ENCODE measurements around the gene SPRED2.

DNA sequence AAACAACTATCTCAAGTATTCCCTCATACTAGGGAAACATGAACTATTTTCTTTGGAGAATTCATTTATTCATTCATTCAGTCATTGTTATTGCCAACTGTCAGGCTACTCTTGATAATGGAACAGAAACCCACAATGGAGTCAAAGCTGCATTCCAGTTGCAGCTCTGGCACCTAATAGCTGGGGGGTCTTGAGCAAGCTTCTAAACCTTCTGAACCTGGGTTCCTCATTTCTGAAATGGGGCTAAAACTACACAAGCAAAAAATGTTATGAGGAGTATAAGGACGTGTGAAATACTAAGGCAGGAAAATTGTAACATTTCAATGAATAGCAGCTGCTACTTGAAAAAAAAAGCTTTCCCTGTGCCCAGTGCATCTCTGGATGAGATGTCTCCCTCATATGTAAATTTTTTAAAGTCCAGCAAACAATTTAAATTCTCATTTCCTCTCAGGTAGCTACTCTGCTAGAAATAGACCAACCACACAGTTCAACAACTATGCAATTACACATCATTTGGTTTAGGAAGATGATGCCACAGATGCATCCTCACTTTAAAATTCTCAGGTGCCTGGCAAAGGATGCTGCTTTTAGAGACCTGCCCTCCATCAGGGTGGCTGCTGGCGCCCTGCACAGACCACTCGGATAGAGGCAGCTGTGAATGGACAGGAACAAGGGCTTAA lies 38.5 kb downstream of the SPRED2 start:
- TF ChIP-seq POLR2A (IDR thresholded peaks at IDR 0.05) = no peak
- TF ChIP-seq, protein P1, sequence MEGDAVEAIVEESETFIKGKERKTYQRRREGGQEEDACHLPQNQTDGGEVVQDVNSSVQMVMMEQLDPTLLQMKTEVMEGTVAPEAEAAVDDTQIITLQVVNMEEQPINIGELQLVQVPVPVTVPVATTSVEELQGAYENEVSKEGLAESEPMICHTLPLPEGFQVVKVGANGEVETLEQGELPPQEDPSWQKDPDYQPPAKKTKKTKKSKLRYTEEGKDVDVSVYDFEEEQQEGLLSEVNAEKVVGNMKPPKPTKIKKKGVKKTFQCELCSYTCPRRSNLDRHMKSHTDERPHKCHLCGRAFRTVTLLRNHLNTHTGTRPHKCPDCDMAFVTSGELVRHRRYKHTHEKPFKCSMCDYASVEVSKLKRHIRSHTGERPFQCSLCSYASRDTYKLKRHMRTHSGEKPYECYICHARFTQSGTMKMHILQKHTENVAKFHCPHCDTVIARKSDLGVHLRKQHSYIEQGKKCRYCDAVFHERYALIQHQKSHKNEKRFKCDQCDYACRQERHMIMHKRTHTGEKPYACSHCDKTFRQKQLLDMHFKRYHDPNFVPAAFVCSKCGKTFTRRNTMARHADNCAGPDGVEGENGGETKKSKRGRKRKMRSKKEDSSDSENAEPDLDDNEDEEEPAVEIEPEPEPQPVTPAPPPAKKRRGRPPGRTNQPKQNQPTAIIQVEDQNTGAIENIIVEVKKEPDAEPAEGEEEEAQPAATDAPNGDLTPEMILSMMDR (IDR thresholded peaks at IDR 0.05) = no peak

All from uterus (tissue), 2 donors.